Mucosa of descending colon (tissue), 3 donors: Measurements from ENCODE around the gene ULBP2. TPM values are rescaled to one million over a fixed set of nuclear protein-coding genes. Genes with fewer than 3 reads are reported as not detected.
"Not testable (repeated sequence)": the region's sequence is repeated elsewhere in the genome, so short reads cannot be mapped to it uniquely, and the experiment has no call there.

Source experiments
- ATAC-seq: fragments of 200-7000 bp; cut with Tn5 transposase; one replicate; pipeline ENCODE4 v1.9.1; 2020; ENCODE audit warnings: mild to moderate bottlenecking, moderate library complexity
- DNase-seq, 3 donors: peaks; one replicate each; pipeline ENCODE4 v3.0.0-alpha.2; 2020
- H3K36me3 ChIP-seq: fragments of 200-600 bp; one replicate; pipeline ENCODE4 v1.8.0; 2021; ENCODE audit warnings: low read depth, mild to moderate bottlenecking
- H3K4me1 ChIP-seq: fragments of 200-600 bp; one replicate; pipeline ENCODE4 v1.8.0; 2021; ENCODE audit warnings: low read depth, mild to moderate bottlenecking
- H3K4me3 ChIP-seq: fragments of 200-600 bp; one replicate; pipeline ENCODE4 v1.8.0; 2021; ENCODE audit warnings: mild to moderate bottlenecking
- H3K9me3 ChIP-seq: fragments of 200-600 bp; one replicate; pipeline ENCODE4 v1.8.0; 2021; ENCODE audit warnings: mild to moderate bottlenecking
- intact Hi-C, 2 donors: fragments of 100-400 bp; cut with DNase I in 1 of 2; cut with micrococcal nuclease in 1 of 2; formaldehyde crosslinking; loops; one replicate each; pipeline versions ENCODE4 v1.11.0 to v1.11.1; 2022; cut with DNase I, micrococcal nuclease
- total RNA-seq, 3 donors: library from RNA; stranded (reverse); fragmentation: NEBNext Ultra II Directional in 2 of 3; extraction: Animal tissue kit (Norgen Biotek cat#: 25700) in 2 of 3; gene quantifications; one replicate each; pipeline versions ENCODE4 v1.2.1 to v1.2.4, GENCODE V29; 2021 to 2023
- TF ChIP-seq, protein P1 (sequence below): fragments of 200-600 bp; IDR thresholded peaks from one replicate; pipeline ENCODE4 v1.8.0; 2022; ENCODE audit warnings: antibody characterized with exemption, mild to moderate bottlenecking
- donor health status: DM: no; HTN: no; CAD: no; lungs with moderate emphysema.
- donor health status: DM: no; HTN: no; CAD: no.
- donor health status: DM: no; HTN: yes; CAD: no.

ULBP2 gene
- total RNA-seq, 3 donors from 2014 or later: 0.43 TPM; not detected in 2

DNA sequence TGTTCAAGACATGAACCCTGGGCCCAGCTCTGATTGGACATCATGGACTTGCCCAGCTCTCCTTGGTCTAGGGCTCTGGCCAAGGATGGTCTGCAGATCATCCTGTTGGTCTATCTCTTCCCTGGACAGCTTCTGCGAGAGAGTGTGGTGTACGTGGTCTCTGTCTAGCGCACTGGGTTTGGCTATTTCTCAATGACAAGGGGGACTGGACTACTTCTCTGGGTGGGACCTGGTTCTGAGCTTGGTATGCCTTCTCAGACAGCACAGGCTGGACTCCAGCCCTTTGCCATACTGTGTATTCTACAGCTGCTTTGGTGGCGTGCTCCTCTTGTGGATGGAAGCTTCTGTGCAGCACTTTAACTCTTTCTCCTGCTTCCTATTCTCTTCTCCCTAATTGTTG, 35.4 kb upstream of the ULBP2 start:
- TF ChIP-seq, protein P1, sequence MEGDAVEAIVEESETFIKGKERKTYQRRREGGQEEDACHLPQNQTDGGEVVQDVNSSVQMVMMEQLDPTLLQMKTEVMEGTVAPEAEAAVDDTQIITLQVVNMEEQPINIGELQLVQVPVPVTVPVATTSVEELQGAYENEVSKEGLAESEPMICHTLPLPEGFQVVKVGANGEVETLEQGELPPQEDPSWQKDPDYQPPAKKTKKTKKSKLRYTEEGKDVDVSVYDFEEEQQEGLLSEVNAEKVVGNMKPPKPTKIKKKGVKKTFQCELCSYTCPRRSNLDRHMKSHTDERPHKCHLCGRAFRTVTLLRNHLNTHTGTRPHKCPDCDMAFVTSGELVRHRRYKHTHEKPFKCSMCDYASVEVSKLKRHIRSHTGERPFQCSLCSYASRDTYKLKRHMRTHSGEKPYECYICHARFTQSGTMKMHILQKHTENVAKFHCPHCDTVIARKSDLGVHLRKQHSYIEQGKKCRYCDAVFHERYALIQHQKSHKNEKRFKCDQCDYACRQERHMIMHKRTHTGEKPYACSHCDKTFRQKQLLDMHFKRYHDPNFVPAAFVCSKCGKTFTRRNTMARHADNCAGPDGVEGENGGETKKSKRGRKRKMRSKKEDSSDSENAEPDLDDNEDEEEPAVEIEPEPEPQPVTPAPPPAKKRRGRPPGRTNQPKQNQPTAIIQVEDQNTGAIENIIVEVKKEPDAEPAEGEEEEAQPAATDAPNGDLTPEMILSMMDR: no peak
- H3K4me1 ChIP-seq: no peaks in the 10 kb centered on the region
- intact Hi-C loops: no loop called here

DNA sequence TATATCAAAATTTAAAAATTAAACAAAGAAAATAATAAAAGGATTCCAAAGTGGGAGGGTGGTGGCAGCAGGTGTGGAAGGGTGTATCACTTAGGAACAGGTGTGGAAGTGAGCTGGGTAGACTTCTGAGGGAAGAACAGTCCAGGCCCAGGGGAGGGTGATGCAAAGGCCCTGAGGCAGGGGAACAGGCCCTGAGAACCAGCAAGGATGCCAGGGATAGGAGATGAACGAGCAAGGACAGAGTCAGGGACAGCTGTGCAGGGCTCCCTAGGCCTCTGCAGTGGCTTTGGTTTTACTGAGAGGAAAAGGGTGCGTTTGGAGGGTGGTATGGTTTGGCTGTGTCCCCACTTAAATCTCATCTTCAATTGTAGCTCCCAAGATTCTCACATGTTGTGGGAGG, 34.5 kb upstream of the ULBP2 start:
- Histone ChIP-seq H3K4me3 (no peak overlapping the region), H3K9me3 (peaks cover 12% of the 10 kb centered on the region)

More for the DNA sequence above, 35.4 kb upstream of the ULBP2 start:
- peaks cover 12% of the 10 kb centered on the region for H3K9me3 ChIP-seq
- no peak overlapping the region for H3K4me3 ChIP-seq
- no peak for ATAC-seq
- H3K36me3 ChIP-seq: no peaks in the 10 kb centered on the region
- DNase-seq: no peak

DNA sequence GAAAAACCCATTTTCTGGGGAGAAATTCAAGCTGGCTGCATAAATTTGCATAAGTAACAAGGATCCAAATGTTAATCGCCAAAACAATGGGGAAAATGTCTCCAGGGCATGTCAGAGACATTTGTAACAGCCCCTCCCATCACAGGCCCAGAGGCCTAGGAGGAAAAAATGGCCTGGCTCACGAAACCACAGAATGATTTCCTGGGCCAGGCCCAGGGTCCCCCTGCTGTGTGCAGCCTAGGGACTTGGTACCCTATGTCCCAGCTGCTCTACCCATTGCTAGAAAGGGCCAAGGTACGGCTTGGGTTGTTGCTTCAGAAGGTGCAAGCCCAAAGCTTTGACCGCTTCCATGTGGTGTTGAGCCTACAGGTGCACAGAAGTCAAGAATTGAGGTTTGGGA, 33.3 kb upstream of the ULBP2 start:
- H3K36me3 ChIP-seq, H3K4me1 ChIP-seq, intact Hi-C loops, DNase-seq, ATAC-seq, H3K4me3 ChIP-seq: not testable (repeated sequence)
- H3K9me3 ChIP-seq: peaks cover 12% of the 10 kb centered on the region

More for the DNA sequence above, 34.5 kb upstream of the ULBP2 start:
- intact Hi-C loops: no loop called here
- Histone ChIP-seq H3K4me1 (no peaks in the 10 kb centered on the region), H3K36me3 (no peaks in the 10 kb centered on the region)
- DNase-seq: no peak
- no peak for ATAC-seq
- TF ChIP-seq, protein P1: no peak

DNA sequence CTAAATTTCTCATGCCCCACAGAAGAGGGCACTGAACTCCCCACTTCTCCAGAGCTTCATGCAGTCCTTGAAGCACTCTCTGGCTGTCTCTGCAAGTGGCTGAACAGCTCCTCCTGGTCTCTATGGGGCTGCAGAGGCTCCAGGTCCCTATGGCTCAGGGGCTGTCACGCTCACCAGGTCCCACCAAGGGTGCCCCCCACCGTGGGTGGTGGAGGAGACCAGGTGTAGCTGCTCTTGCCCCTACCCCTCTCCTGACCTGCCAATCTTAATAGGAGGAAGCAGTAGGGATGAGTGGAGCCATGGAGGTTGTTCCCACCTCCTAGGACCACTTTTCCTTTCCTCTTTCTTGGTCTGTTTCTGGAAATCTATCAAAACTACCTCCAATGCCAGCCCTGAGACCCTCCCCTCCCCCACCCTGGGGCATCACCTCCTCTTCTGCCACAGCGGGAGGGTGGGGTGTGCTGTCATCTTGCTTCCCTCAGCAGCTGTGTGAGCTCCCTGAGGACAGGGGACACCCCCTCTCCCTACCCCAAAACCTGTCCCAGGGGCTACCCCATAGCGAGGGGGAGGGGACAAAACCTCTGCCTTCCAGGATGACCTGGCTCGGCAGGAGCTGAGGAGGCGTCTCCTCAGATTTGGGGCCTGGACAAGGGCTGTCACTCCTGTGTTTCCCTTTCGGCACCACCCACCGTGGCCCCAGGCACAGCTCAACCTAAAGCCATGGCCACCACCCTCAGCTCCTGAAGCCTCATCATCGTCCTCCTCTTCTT, 31.9 kb upstream of the ULBP2 start:
- H3K4me1 ChIP-seq: no peaks in the 10 kb centered on the region
- H3K4me3 ChIP-seq: no peak overlapping the region
- TF ChIP-seq, protein P1: no peak
- DNase-seq: no peak
- no peaks in the 10 kb centered on the region for H3K36me3 ChIP-seq
- intact Hi-C loops: no loop called here
- peaks cover 12% of the 10 kb centered on the region for H3K9me3 ChIP-seq
- ATAC-seq: no peak

DNA sequence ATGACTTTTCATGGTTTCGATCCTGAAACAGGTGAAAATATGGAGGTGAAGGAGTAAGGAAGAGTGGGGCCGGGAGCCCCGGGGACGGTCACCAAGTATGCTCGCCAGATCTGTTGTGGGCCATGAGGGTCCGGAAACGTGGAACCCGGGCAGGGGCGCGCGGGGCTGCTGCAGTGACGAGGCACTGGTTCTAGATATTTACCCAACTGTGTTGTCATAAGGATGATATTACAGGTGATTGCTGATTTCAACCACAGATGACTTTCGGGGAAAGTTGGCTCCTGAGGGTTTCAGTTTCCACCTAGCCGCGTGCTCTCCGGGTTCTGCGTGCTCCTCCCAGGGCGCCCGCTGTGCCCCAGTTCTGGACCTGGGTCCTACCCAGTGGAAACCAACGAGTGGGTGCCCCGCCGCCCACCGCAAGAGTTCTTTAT, 31.1 kb upstream of the ULBP2 start:
- Histone ChIP-seq H3K4me3 (no peak overlapping the region), H3K36me3 (no peaks in the 10 kb centered on the region), H3K9me3 (peaks cover 12% of the 10 kb centered on the region), H3K4me1 (no peaks in the 10 kb centered on the region)
- TF ChIP-seq, protein P1: no peak
- ATAC-seq (no peak), DNase-seq (no peak)
- intact Hi-C loops: no loop called here

DNA sequence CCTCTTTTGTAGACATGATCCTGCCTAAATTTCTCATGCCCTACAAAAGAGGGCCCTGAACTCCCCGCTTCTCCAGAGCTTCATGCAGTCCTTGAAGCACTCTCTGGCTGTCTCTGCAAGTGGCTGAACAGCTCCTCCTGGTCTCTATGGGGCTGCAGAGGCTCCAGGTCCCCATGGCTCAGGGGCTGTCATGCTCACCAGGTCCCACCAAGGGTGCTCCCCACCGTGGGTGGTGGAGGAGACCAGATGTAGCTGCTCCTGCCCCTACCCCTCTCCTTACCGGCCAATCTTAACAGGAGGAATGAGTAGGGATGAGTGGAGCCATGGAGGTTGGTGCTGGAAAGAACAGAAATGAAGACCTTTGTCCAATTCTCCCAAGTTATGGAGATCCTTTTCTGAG, 29.1 kb upstream of the ULBP2 start:
- intact Hi-C loops, H3K36me3 ChIP-seq, H3K4me1 ChIP-seq, ATAC-seq, H3K4me3 ChIP-seq, DNase-seq: not testable (repeated sequence)
- peaks cover 12% of the 10 kb centered on the region for H3K9me3 ChIP-seq
